Measurements from ENCODE around the gene NAALADL2. TPM values are rescaled to one million over a fixed set of nuclear protein-coding genes. Genes with fewer than 3 reads are reported as not detected.
A peak's percentile ranks its signal among the peaks of the same experiment; 100 is the strongest.

The NAALADL2 gene
- total RNA-seq, 1 donor: 23.5 TPM

- no peak overlapping the region for H2AFZ ChIP-seq (ENCODE audit: low read length)
- no peak overlapping the region for H3K4me2 ChIP-seq (ENCODE audit: insufficient read depth, low read length)
- H3K9me3 ChIP-seq (ENCODE audit: low read depth, low read length): no peaks in the 10 kb centered on the region
- TF ChIP-seq CTCF (IDR thresholded peaks at IDR 0.05; ENCODE audit: extremely low read depth, low read depth, low read length): no peak
- H3K4me1 ChIP-seq (ENCODE audit: insufficient read depth, low read length): peaks cover 10% of the 10 kb centered on the region
- H3K79me2 ChIP-seq (ENCODE audit: insufficient read depth, low read length): no peaks in the 10 kb centered on the region
- peak; percentile 44 for DNase-seq (ENCODE audit: insufficient read length, low spot score, missing footprints)
- no peaks in the 10 kb centered on the region for H4K20me1 ChIP-seq (ENCODE audit: insufficient read depth, low read length)
- H3K36me3 ChIP-seq (ENCODE audit: insufficient read depth, low read length): no peaks in the 10 kb centered on the region
- no peak overlapping the region for H3K4me3 ChIP-seq (ENCODE audit: insufficient read depth, low read length)
- H3K27ac ChIP-seq (ENCODE audit: low read depth, low read length): no peak overlapping the region
- no peaks in the 10 kb centered on the region for H3K27me3 ChIP-seq (ENCODE audit: insufficient read depth, low read length)
These were observed 889.1 kb downstream of the NAALADL2 start for GRCh38 chr3:175748087-175748730.

- H4K20me1 ChIP-seq (ENCODE audit: insufficient read depth, low read length): no peaks in the 10 kb centered on the region
- H3K9me3 ChIP-seq (ENCODE audit: low read depth, low read length): no peaks in the 10 kb centered on the region
- H3K4me3 ChIP-seq (ENCODE audit: insufficient read depth, low read length): no peak overlapping the region
- H3K79me2 ChIP-seq (ENCODE audit: insufficient read depth, low read length): no peaks in the 10 kb centered on the region
- H3K27me3 ChIP-seq (ENCODE audit: insufficient read depth, low read length): no peaks in the 10 kb centered on the region
- no peak for TF ChIP-seq CTCF (IDR thresholded peaks at IDR 0.05; ENCODE audit: extremely low read depth, low read depth, low read length)
- H3K27ac ChIP-seq (ENCODE audit: low read depth, low read length): no peak overlapping the region
- H3K4me2 ChIP-seq (ENCODE audit: insufficient read depth, low read length): no peak overlapping the region
- no peak for DNase-seq (ENCODE audit: insufficient read length, low spot score, missing footprints)
- H3K36me3 ChIP-seq (ENCODE audit: insufficient read depth, low read length): no peaks in the 10 kb centered on the region
- no peak overlapping the region for H2AFZ ChIP-seq (ENCODE audit: low read length)
- no peaks in the 10 kb centered on the region for H3K4me1 ChIP-seq (ENCODE audit: insufficient read depth, low read length)
These were observed 890.8 kb downstream of the NAALADL2 start for GRCh38 chr3:175749981-175750380.

- H2AFZ ChIP-seq (ENCODE audit: low read length): no peak overlapping the region
- H4K20me1 ChIP-seq (ENCODE audit: insufficient read depth, low read length): no peaks in the 10 kb centered on the region
- no peaks in the 10 kb centered on the region for H3K9me3 ChIP-seq (ENCODE audit: low read depth, low read length)
- H3K36me3 ChIP-seq (ENCODE audit: insufficient read depth, low read length): no peaks in the 10 kb centered on the region
- H3K79me2 ChIP-seq (ENCODE audit: insufficient read depth, low read length): no peaks in the 10 kb centered on the region
- H3K4me3 ChIP-seq (ENCODE audit: insufficient read depth, low read length): no peak overlapping the region
- no peaks in the 10 kb centered on the region for H3K27me3 ChIP-seq (ENCODE audit: insufficient read depth, low read length)
- no peak overlapping the region for H3K27ac ChIP-seq (ENCODE audit: low read depth, low read length)
- no peaks in the 10 kb centered on the region for H3K4me1 ChIP-seq (ENCODE audit: insufficient read depth, low read length)
- no peak for DNase-seq (ENCODE audit: insufficient read length, low spot score, missing footprints)
- no peak overlapping the region for H3K4me2 ChIP-seq (ENCODE audit: insufficient read depth, low read length)
- TF ChIP-seq CTCF (IDR thresholded peaks at IDR 0.05; ENCODE audit: extremely low read depth, low read depth, low read length): no peak
These were observed 892.0 kb downstream of the NAALADL2 start for GRCh38 chr3:175751089-175751488.

GRCh38 chr3:175763948-175764347, 904.8 kb downstream of the NAALADL2 start:
- Histone ChIP-seq H3K4me3 (ENCODE audit: insufficient read depth, low read length) (no peak overlapping the region), H3K36me3 (ENCODE audit: insufficient read depth, low read length) (no peaks in the 10 kb centered on the region), H2AFZ (ENCODE audit: low read length) (no peak overlapping the region), H3K79me2 (ENCODE audit: insufficient read depth, low read length) (no peaks in the 10 kb centered on the region), H3K4me2 (ENCODE audit: insufficient read depth, low read length) (no peak overlapping the region), H3K4me1 (ENCODE audit: insufficient read depth, low read length) (no peaks in the 10 kb centered on the region), H4K20me1 (ENCODE audit: insufficient read depth, low read length) (no peaks in the 10 kb centered on the region), H3K9me3 (ENCODE audit: low read depth, low read length) (no peaks in the 10 kb centered on the region), H3K27ac (ENCODE audit: low read depth, low read length) (no peak overlapping the region), H3K27me3 (ENCODE audit: insufficient read depth, low read length) (no peaks in the 10 kb centered on the region)
- DNase-seq (ENCODE audit: insufficient read length, low spot score, missing footprints): no peak
- no peak for TF ChIP-seq CTCF (IDR thresholded peaks at IDR 0.05; ENCODE audit: extremely low read depth, low read depth, low read length)

Measured in osteoblast (primary cell).